Naive thymus-derived CD4-positive, alpha-beta T cell (primary cell): ENCODE measurements around the gene EMX1. TPM values are rescaled to one million over a fixed set of nuclear protein-coding genes. Genes with fewer than 3 reads are reported as not detected.

Experiments used
- ATAC-seq: fragments of 150-1000 bp; cut with Tn5 transposase; 2 replicates; pipeline ENCODE4 v1.10.0; 2021; ENCODE audit warnings: mild to moderate bottlenecking, moderate library complexity
- CTCF ChIA-PET: fragments of 350-600 bp; sonication (Branson Sonifier 250); formaldehyde crosslinking; loops from one replicate; lab custom pipeline; 2021; ENCODE audit warnings: antibody characterized with exemption; lab: Charles Lee
- POLR2A ChIA-PET: fragments of 350-600 bp; sonication (Branson Sonifier 250); formaldehyde crosslinking; loops from one replicate; lab custom pipeline; 2021; ENCODE audit warnings: antibody characterized with exemption, inconsistent platforms; lab: Charles Lee
- DNase-seq, 9 donors: peaks; one replicate each; pipeline versions ENCODE4 v3.0.0 to v3.0.0-alpha.2; 2020 to 2022; ENCODE audit warnings: mixed read lengths in 1 of 9
- H3K27ac ChIP-seq: one replicate; pipeline ENCODE4 v1.7.0; 2013; ENCODE audit warnings: mild to moderate bottlenecking, low read depth, low read length, moderate library complexity
- H3K27me3 ChIP-seq, 2 donors: one replicate each; pipeline ENCODE4 v1.7.0; 2013; ENCODE audit warnings: low read length in 2 of 2, mild to moderate bottlenecking in 2 of 2, moderate library complexity in 2 of 2; ENCODE audit not compliant: control insufficient read depth in 2 of 2, insufficient read depth in 2 of 2
- H3K36me3 ChIP-seq, 3 experiments: 1 replicate in 2 of 3; 2 replicates in 1 of 3; pipeline ENCODE4 v1.7.0; 2013; ENCODE audit warnings: low read length in 3 of 3, mild to moderate bottlenecking in 3 of 3, moderate library complexity in 1 of 3; ENCODE audit not compliant: insufficient read depth in 3 of 3, control insufficient read depth in 2 of 3
- H3K4me1 ChIP-seq, 2 donors: one replicate each; pipeline ENCODE4 v1.7.0; 2013; ENCODE audit warnings: low read length in 2 of 2, mild to moderate bottlenecking in 2 of 2, moderate library complexity in 1 of 2; ENCODE audit not compliant: control insufficient read depth in 2 of 2, insufficient read depth in 2 of 2
- H3K4me3 ChIP-seq: 2 replicates; pipeline ENCODE4 v1.7.0; 2013; ENCODE audit warnings: mild to moderate bottlenecking, low read length
- H3K9me3 ChIP-seq, 3 experiments: 1 replicate in 2 of 3; 2 replicates in 1 of 3; pipeline ENCODE4 v1.7.0; 2013; ENCODE audit warnings: low read length in 3 of 3; ENCODE audit not compliant: control insufficient read depth in 2 of 3
- H3K27ac Mint-ChIP-seq, 9 donors: one replicate each; pipeline ENCODE4 v1.8.0; 2020 to 2022; ENCODE audit warnings: mixed read lengths in 9 of 9, mild to moderate bottlenecking in 8 of 9, moderate library complexity in 5 of 9, inconsistent platforms in 2 of 9
- H3K27me3 Mint-ChIP-seq, 5 donors: one replicate each; pipeline ENCODE4 v1.8.0; 2021 to 2022; ENCODE audit warnings: mixed read lengths in 5 of 5, mild to moderate bottlenecking in 1 of 5
- H3K36me3 Mint-ChIP-seq, 5 donors: one replicate each; pipeline ENCODE4 v1.8.0; 2020 to 2022; ENCODE audit warnings: mixed read lengths in 5 of 5, mild to moderate bottlenecking in 3 of 5, inconsistent platforms in 1 of 5
- H3K4me1 Mint-ChIP-seq, 7 donors: one replicate each; pipeline ENCODE4 v1.8.0; 2020 to 2022; ENCODE audit warnings: mixed read lengths in 7 of 7, mild to moderate bottlenecking in 3 of 7, inconsistent platforms in 1 of 7
- H3K4me3 Mint-ChIP-seq, 10 donors: one replicate each; pipeline ENCODE4 v1.8.0; 2020 to 2022; ENCODE audit warnings: mild to moderate bottlenecking in 10 of 10, mixed read lengths in 10 of 10, moderate library complexity in 6 of 10, inconsistent platforms in 2 of 10
- H3K9me3 Mint-ChIP-seq, 11 donors: one replicate each; pipeline ENCODE4 v1.8.0; 2020 to 2022; ENCODE audit warnings: mixed read lengths in 11 of 11, mild to moderate bottlenecking in 4 of 11, inconsistent platforms in 1 of 11, moderate library complexity in 1 of 11
- intact Hi-C, 2 donors: fragments of 100-400 bp; cut with micrococcal nuclease; formaldehyde crosslinking; loops; one replicate each; pipeline ENCODE4 v1.15.1; 2023
- polyA plus RNA-seq, 2 donors: library from polyadenylated mRNA; unstranded; fragments of 300-500 nt; fragmentation: Illumina TruSeq; gene quantifications; one replicate each; pipeline ENCODE4 v1.2.3, GENCODE V29; 2021
- total RNA-seq, 6 experiments: library from RNA in 5 of 6; stranded (reverse) in 5 of 6; gene quantifications; 1 replicate in 5 of 6; 2 replicates in 1 of 6; pipeline ENCODE4 v1.2.3 and lab custom pipeline; 2021 to 2026

Gene EMX1
- total and polyA plus RNA-seq, 7 experiments from 2014 or later = not detected

DNA sequence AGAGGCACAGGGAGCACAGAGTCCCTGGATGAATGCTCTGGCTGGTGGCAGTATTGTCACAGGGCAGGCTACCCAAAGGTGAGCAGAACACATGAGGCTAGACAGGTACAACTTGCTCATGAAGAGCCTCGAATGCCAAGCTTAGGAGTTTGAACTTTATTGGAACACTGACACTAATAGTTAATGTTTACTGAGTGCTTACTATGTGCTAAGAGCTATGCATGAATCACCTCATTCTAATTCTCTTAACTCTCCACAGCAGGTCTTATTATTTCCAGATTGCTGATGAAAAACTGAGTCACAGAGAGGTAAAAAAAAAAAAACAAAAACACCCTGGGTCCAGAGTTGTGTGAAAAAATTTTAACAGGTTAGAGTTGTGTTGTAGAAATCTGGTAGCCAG, 6.1 kb upstream of the EMX1 start:
- H3K4me1 ChIP-seq = peaks cover 0 to 15% of the 10 kb centered on the region in 2 donors
- peaks cover 4 to 17% (median 14%) of the 10 kb centered on the region in 7 donors for H3K4me1 Mint-ChIP-seq
- H3K4me3 Mint-ChIP-seq = no peak overlapping the region
- CTCF ChIA-PET = no interaction called here
- no peaks in the 10 kb centered on the region for H3K9me3 ChIP-seq
- peaks cover 68 to 82% (median 79%) of the 10 kb centered on the region in 5 donors for H3K27me3 Mint-ChIP-seq
- H3K36me3 Mint-ChIP-seq = peaks cover 0 to 5% (median 0%) of the 10 kb centered on the region in 5 donors
- H3K27ac ChIP-seq = no peak overlapping the region
- intact Hi-C loops = no loop called here
- H3K9me3 Mint-ChIP-seq = peaks cover 0 to 4% (median 0%) of the 10 kb centered on the region in 11 donors
- no peak overlapping the region for H3K27ac Mint-ChIP-seq
- no peak overlapping the region for H3K4me3 ChIP-seq
- POLR2A ChIA-PET = no interaction called here
- H3K36me3 ChIP-seq = no peaks in the 10 kb centered on the region
- H3K27me3 ChIP-seq = peaks cover 8 to 34% of the 10 kb centered on the region in 2 donors
- ATAC-seq (no peak), DNase-seq (no peak)

DNA sequence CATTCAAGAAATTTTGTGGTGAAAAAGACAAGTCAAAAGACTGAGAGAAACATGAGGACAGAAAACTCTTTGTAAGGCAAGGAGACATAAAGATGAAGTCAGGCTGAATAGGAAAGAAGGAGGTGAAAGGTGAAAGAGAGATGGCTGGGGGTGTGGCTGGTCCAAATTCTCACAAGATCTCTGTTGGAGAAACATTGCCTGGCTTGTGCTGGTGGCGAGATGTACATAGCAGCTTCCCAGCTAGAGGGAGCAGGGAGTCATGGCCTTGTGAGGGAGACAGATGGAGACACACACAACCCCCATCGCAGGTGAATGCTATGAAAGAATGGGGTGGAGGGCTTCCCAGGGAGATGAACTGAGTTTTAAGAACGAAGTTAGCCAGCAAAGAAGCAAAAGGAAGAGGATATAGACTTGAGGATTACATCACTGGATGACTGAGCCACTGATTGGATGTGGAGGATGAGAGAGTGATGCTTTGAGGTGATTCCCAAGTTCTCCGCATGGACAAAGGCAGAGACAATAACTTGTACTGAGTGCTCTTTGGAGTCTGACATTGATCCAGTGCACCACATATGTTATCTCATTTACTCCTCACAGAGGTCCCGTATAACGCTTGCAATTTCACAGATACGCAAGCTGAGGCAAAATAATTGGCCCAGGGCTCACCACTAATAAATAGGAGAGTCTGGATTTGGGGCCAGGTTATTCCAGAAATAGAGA, 3.7 kb upstream of the EMX1 start:
- no peaks in the 10 kb centered on the region for H3K36me3 ChIP-seq
- intact Hi-C loops = no loop called here
- peak overlapping the region in 4 of 10 donors; percentile 6 to 86 (median 25) for H3K4me3 Mint-ChIP-seq
- ChIA-PET CTCF (no interaction called here), POLR2A (no interaction called here)
- no peaks in the 10 kb centered on the region for H3K9me3 ChIP-seq
- ATAC-seq = no peak
- H3K9me3 Mint-ChIP-seq = peaks cover 0 to 4% (median 0%) of the 10 kb centered on the region in 11 donors
- H3K27ac Mint-ChIP-seq = no peak overlapping the region
- H3K36me3 Mint-ChIP-seq = peaks cover 0 to 5% (median 0%) of the 10 kb centered on the region in 5 donors
- H3K4me1 ChIP-seq = peaks cover 7 to 30% of the 10 kb centered on the region in 2 donors
- DNase-seq = no peak
- H3K27ac ChIP-seq = no peak overlapping the region
- peaks cover 14 to 31% of the 10 kb centered on the region in 2 donors for H3K27me3 ChIP-seq
- peaks cover 60 to 78% (median 67%) of the 10 kb centered on the region in 5 donors for H3K27me3 Mint-ChIP-seq
- no peak overlapping the region for H3K4me3 ChIP-seq
- H3K4me1 Mint-ChIP-seq = peaks cover 8 to 20% (median 17%) of the 10 kb centered on the region in 7 donors

DNA sequence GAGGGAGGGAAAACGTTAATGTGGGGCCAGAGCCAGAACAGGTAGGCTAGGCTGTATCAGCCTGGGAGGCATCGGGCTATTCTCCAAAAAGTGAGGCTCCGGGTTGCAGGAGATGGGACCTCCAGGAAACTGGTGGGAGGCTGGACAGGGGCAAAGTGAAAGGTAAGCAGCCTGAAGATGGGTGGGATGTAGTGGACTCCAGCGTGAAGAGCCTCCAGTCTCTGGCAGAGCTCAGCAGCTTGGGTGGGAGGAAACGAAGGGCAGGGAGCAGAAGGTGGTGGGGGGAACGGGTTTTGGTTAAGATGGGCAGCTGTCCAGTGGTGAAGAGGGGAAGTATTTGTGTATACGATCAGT, 3.1 kb upstream of the EMX1 start:
- Histone ChIP-seq H3K9me3 (no peaks in the 10 kb centered on the region), H3K4me3 (no peak overlapping the region), H3K27ac (no peak overlapping the region), H3K36me3 (no peaks in the 10 kb centered on the region), H3K4me1 (peaks cover 7 to 31% of the 10 kb centered on the region in 2 donors), H3K27me3 (peaks cover 14 to 31% of the 10 kb centered on the region in 2 donors)
- Mint-ChIP-seq H3K4me1 (peaks cover 8 to 24% (median 21%) of the 10 kb centered on the region in 7 donors), H3K4me3 (peak overlapping the region in 5 of 10 donors; percentile 6 to 86 (median 43)), H3K36me3 (peaks cover 0 to 3% (median 0%) of the 10 kb centered on the region in 5 donors), H3K27ac (no peak overlapping the region), H3K27me3 (peaks cover 60 to 80% (median 65%) of the 10 kb centered on the region in 5 donors), H3K9me3 (peaks cover 0 to 5% (median 0%) of the 10 kb centered on the region in 11 donors)
- ChIA-PET CTCF (no interaction called here), POLR2A (no interaction called here)
- ATAC-seq (no peak), DNase-seq (no peak)
- intact Hi-C loops = no loop called here

DNA sequence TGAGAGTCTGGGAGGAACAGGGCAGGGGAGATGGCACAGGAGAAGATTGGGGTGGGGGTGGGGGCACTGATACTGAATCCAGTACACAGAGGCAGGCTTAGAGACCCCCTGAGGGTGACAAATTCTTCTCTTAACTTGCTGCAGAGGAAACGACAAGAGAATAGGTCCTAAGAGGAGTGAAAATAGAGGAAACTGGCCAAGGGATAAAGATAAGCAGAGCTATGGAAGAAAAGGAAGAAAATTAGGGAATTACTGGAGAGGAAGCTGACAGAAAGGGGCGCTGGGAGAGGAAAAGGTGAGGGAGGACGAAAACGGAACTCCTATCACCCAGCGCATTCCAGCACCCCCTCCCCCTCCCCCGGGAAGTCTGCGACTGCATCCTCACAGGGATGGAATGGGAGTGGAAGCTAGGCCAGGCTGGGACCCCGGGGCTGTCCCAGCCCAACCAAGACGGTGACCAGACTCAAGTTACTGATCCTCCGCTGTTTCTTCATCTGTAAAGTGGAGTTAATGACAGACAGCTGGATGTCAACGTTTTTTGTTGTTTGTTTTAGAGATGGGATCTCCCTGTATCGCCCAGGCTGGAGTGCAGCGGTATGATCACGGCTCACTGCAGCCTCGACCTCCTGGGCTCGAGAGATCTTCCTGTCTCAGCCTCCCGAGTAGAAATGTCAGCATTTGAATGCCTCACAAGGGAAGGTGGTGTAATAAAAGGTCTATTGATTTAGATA, 2.6 kb upstream of the EMX1 start:
- peak overlapping the region in 1 of 9 donors; percentile 60 for H3K27ac Mint-ChIP-seq
- ChIA-PET CTCF (interaction anchor here (0.6 kb wide), 1 partner anchor 80 kb away, joined by 3 read pairs; no protein-coding TSS in a partner anchor), POLR2A (no interaction called here)
- DNase-seq (no peak), ATAC-seq (no peak)
- H3K27me3 Mint-ChIP-seq = peaks cover 60 to 80% (median 64%) of the 10 kb centered on the region in 5 donors
- H3K9me3 Mint-ChIP-seq = peaks cover 0 to 5% (median 0%) of the 10 kb centered on the region in 11 donors
- Histone ChIP-seq H3K9me3 (no peaks in the 10 kb centered on the region), H3K4me3 (peak overlapping the region; percentile 13), H3K27ac (no peak overlapping the region), H3K4me1 (peaks cover 7 to 31% of the 10 kb centered on the region in 2 donors), H3K36me3 (no peaks in the 10 kb centered on the region), H3K27me3 (peaks cover 17 to 36% of the 10 kb centered on the region in 2 donors)
- no peaks in the 10 kb centered on the region for H3K36me3 Mint-ChIP-seq
- intact Hi-C loops = loop anchor here in 1 of 2 donors (5.0 kb wide), 2 partner anchors 52 to 767 kb away; partner anchors contain the start of gene CYP26B1
- peak overlapping the region in 9 of 10 donors; percentile 62 to 88 (median 77) for H3K4me3 Mint-ChIP-seq
- peaks cover 8 to 29% (median 27%) of the 10 kb centered on the region in 7 donors for H3K4me1 Mint-ChIP-seq

DNA sequence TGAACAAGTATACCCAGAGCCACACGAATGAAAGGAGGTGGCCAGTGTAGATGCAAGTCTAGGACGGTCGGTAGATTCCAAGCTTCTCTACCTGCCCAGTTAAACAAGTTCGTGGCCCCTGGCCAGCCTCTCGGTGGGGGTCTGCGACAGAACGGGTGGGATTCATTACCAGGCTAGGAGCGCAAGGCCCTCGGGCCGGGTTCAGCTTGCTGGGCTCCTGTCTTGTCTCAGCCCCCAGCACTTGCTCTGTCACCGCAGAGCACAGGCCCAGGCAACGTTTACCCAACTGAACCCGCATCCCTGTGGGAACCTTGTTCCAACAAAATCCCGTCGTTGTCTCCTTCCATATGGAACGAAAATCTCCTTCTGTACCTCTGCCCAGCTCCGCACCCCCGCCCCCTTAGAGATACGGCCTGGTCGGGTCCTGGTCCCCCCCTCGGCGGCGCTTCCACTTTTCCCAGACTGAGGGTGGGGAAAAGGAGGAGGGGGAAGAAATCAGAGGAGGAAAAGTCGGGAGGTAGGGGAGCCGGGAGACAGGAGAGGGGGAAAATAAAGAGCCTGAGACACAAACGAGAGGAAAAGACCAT, 1.9 kb upstream of the EMX1 start:
- peak overlapping the region in 1 of 9 donors; percentile 60 for H3K27ac Mint-ChIP-seq
- peaks cover 57 to 82% (median 60%) of the 10 kb centered on the region in 5 donors for H3K27me3 Mint-ChIP-seq
- no peaks in the 10 kb centered on the region for H3K36me3 ChIP-seq
- ChIA-PET POLR2A (no interaction called here), CTCF (no interaction called here)
- H3K4me3 ChIP-seq = peak overlapping the region; percentile 47
- H3K4me1 Mint-ChIP-seq = peaks cover 8 to 30% (median 28%) of the 10 kb centered on the region in 7 donors
- peak overlapping the region; percentile 42 to 88 (median 76) for H3K4me3 Mint-ChIP-seq
- peaks cover 13 to 31% of the 10 kb centered on the region in 2 donors for H3K4me1 ChIP-seq
- H3K9me3 ChIP-seq = no peaks in the 10 kb centered on the region
- peaks cover 17 to 39% of the 10 kb centered on the region in 2 donors for H3K27me3 ChIP-seq
- intact Hi-C loops = loop anchor here in 1 of 2 donors (5.0 kb wide), 2 partner anchors 53 to 768 kb away; partner anchors contain the start of gene CYP26B1
- no peak for ATAC-seq
- H3K9me3 Mint-ChIP-seq = peaks cover 0 to 5% (median 0%) of the 10 kb centered on the region in 11 donors
- DNase-seq = no peak
- no peaks in the 10 kb centered on the region for H3K36me3 Mint-ChIP-seq
- no peak overlapping the region for H3K27ac ChIP-seq
